HCT116 (cell line): Measurements from ENCODE around the gene ENKD1. TPM values are rescaled to one million over a fixed set of nuclear protein-coding genes. Genes with fewer than 3 reads are reported as not detected.

Source experiments
- ATAC-seq: fragments of 200-7000 bp; cut with Tn5 transposase; 2 replicates; pipeline ENCODE4 v1.9.1; 2020; ENCODE audit warnings: mild to moderate bottlenecking, moderate library complexity
- BruUV-seq: library from RNA; stranded (reverse); fragments of 400-500 nt; replicated peaks from 2 replicates; lab custom pipeline; 2021; lab: Mats Ljungman, UMichigan
- CTCF ChIA-PET: fragments of 300-600 bp; sonication (Branson Sonifier 250); formaldehyde crosslinking; loops from one replicate; lab custom pipeline; 2021; ENCODE audit warnings: antibody characterized with exemption; lab: Charles Lee
- POLR2A ChIA-PET: fragments of 300-600, 350-600 bp; sonication (Branson Sonifier 250); formaldehyde crosslinking; loops from one replicate; lab custom pipeline; 2021; ENCODE audit warnings: antibody characterized with exemption; lab: Charles Lee
- RAD21 ChIA-PET, 2 experiments: fragments of 300-600 bp; sonication (Branson Sonifier 250); formaldehyde crosslinking; loops; one replicate each; lab custom pipeline; 2023; ENCODE audit warnings: low total read pairs in 2 of 2; ENCODE audit not compliant: uncharacterized antibody in 2 of 2, unreplicated experiment in 2 of 2, low non-redundant PET in 1 of 2; lab: Charles Lee
- DNase-seq: peaks from one replicate; pipeline ENCODE4 v3.0.0-alpha.2; 2010; ENCODE audit warnings: low read depth, low spot score
- H2AFZ ChIP-seq: fragments of 200-600 bp; shearing (Covaris generic), sonication (generic); 2 replicates; pipeline ENCODE4 v1.6.1; 2017; ENCODE audit warnings: low read depth, mixed run types, mixed read lengths, antibody characterized with exemption, low read length; ENCODE audit not compliant: poor library complexity, severe bottlenecking
- H3K27ac ChIP-seq: 2 replicates; pipeline ENCODE4 v1.5.1; 2012; ENCODE audit warnings: low read depth, low read length
- H3K27me3 ChIP-seq: fragments of 200-600 bp; sonication (generic); 2 replicates; pipeline ENCODE4 v1.6.1; 2016; ENCODE audit warnings: mixed run types, low read length, mixed read lengths; ENCODE audit not compliant: insufficient read depth
- H3K36me3 ChIP-seq, 2 experiments: fragments of 200-500 bp in 1 of 2; fragments of 200-600 bp in 1 of 2; sonication (Bioruptor generic) in 1 of 2; sonication (generic) in 1 of 2; 2 replicates each; pipeline versions ENCODE4 v1.5.1 to v1.6.1; 2014 to 2016; ENCODE audit warnings: low read length in 2 of 2, inconsistent platforms in 1 of 2, mixed read lengths in 1 of 2, mixed run types in 1 of 2; ENCODE audit not compliant: insufficient read depth in 2 of 2, control insufficient read depth in 1 of 2
- H3K4me1 ChIP-seq, 2 experiments: fragments of 200-600 bp in 1 of 2; sonication (generic) in 1 of 2; 2 replicates each; pipeline versions ENCODE4 v1.5.1 to v1.6.1; 2012 to 2017; ENCODE audit warnings: low read length in 2 of 2, inconsistent platforms in 1 of 2, mild to moderate bottlenecking in 1 of 2, mixed read lengths in 1 of 2, mixed run types in 1 of 2, moderate library complexity in 1 of 2; ENCODE audit not compliant: insufficient read depth in 2 of 2, control insufficient read depth in 1 of 2
- H3K4me2 ChIP-seq: fragments of 200-600 bp; sonication (generic); 2 replicates; pipeline ENCODE4 v1.6.1; 2017; ENCODE audit warnings: mixed run types, low read length, mixed read lengths
- H3K4me3 ChIP-seq, 2 experiments: fragments of 200-600 bp in 1 of 2; sonication (generic) in 1 of 2; replicated peaks in 1 of 2; 2 replicates each; pipeline ENCODE4 v1.5.1; 2011 to 2016; ENCODE audit warnings: low read length in 2 of 2, control low read depth in 1 of 2, low read depth in 1 of 2, mild to moderate bottlenecking in 1 of 2, mixed read lengths in 1 of 2, mixed run types in 1 of 2
- H3K79me2 ChIP-seq: fragments of 200-600 bp; sonication (generic); 2 replicates; pipeline ENCODE4 v1.6.1; 2017; ENCODE audit warnings: mild to moderate bottlenecking, mixed run types, low read length, moderate library complexity, mixed read lengths; ENCODE audit not compliant: insufficient read depth
- H3K9ac ChIP-seq: fragments of 200-600 bp; sonication (generic); 2 replicates; pipeline ENCODE4 v1.6.1; 2016; ENCODE audit warnings: low read length, mixed read lengths
- H3K9me2 ChIP-seq: fragments of 200-600 bp; sonication (generic), shearing (Covaris generic); 2 replicates; pipeline ENCODE4 v1.6.1; 2017; ENCODE audit warnings: mixed run types, mild to moderate bottlenecking, moderate library complexity; ENCODE audit not compliant: insufficient read depth
- H3K9me3 ChIP-seq, 2 experiments: fragments of 200-500 bp in 1 of 2; fragments of 200-600 bp in 1 of 2; sonication (Bioruptor generic) in 1 of 2; sonication (generic) in 1 of 2; 2 replicates each; pipeline ENCODE4 v1.6.1; 2014 to 2017; ENCODE audit warnings: low read length in 2 of 2, mixed read lengths in 2 of 2, inconsistent platforms in 1 of 2, low read depth in 1 of 2, mild to moderate bottlenecking in 1 of 2, mixed run types in 1 of 2, moderate library complexity in 1 of 2; ENCODE audit not compliant: control insufficient read depth in 1 of 2, insufficient read depth in 1 of 2
- H4K20me1 ChIP-seq: fragments of 200-600 bp; sonication (generic), shearing (Covaris generic); 2 replicates; pipeline ENCODE4 v1.6.1; 2017; ENCODE audit warnings: mixed run types, mild to moderate bottlenecking, moderate library complexity; ENCODE audit not compliant: insufficient read depth
- CBX3 ChIP-seq: IDR thresholded peaks from 2 replicates; pipeline ENCODE4 v1.6.1; 2012; ENCODE audit warnings: low read depth
- ELF1 ChIP-seq: IDR thresholded peaks from 2 replicates; pipeline ENCODE4 v1.6.1; 2012; ENCODE audit warnings: low read depth, borderline replicate concordance
- EZH2 ChIP-seq: fragments of 200-600 bp; sonication (generic); IDR thresholded peaks from 2 replicates; pipeline ENCODE4 v1.6.1; 2017; ENCODE audit warnings: antibody characterized with exemption, mixed run types
- EZH2phosphoT487 ChIP-seq: fragments of 200-600 bp; IDR thresholded peaks from 2 replicates; pipeline ENCODE4 v1.6.1; 2018; ENCODE audit warnings: antibody characterized with exemption, borderline replicate concordance
- JUND ChIP-seq: IDR thresholded peaks from 2 replicates; pipeline ENCODE4 v1.6.1; 2012
- POLR2A ChIP-seq: IDR thresholded peaks from 2 replicates; pipeline ENCODE4 v1.7.0; 2011; ENCODE audit warnings: borderline replicate concordance; ENCODE audit not compliant: insufficient read depth, insufficient read length; ENCODE audit errors: extremely low read depth
- POLR2AphosphoS5 ChIP-seq: IDR thresholded peaks from 2 replicates; pipeline ENCODE4 v1.6.1; 2011; ENCODE audit warnings: mild to moderate bottlenecking, low read depth, low read length, moderate library complexity
- RAD21 ChIP-seq: IDR thresholded peaks from 2 replicates; pipeline ENCODE4 v1.6.1; 2012; ENCODE audit warnings: low read depth, mild to moderate bottlenecking
- SIN3A ChIP-seq: IDR thresholded peaks from 2 replicates; pipeline ENCODE4 v1.6.1; 2012; ENCODE audit warnings: low read depth
- SP1 ChIP-seq: IDR thresholded peaks from 2 replicates; pipeline ENCODE4 v1.6.1; 2012; ENCODE audit warnings: low read depth
- TCF7L2 ChIP-seq: IDR thresholded peaks from 2 replicates; pipeline ENCODE4 v1.7.0; 2011; ENCODE audit warnings: borderline replicate concordance, inconsistent platforms; ENCODE audit not compliant: insufficient read depth, insufficient read length; ENCODE audit errors: extremely low read depth
- YY1 ChIP-seq: IDR thresholded peaks from 2 replicates; pipeline ENCODE4 v1.6.1; 2011; ENCODE audit warnings: low read length, low read depth, moderate library complexity, mild to moderate bottlenecking; ENCODE audit not compliant: insufficient replicate concordance; ENCODE audit errors: extremely low read depth
- ZFX ChIP-seq: fragments of 450-650 bp; IDR thresholded peaks from 2 replicates; pipeline ENCODE4 v1.6.1; 2017
- ZNF274 ChIP-seq: fragments of 200-500 bp; sonication (Bioruptor generic); IDR thresholded peaks from 2 replicates; pipeline ENCODE4 v1.6.1; 2014; ENCODE audit warnings: mild to moderate bottlenecking, low read depth, low read length, inconsistent platforms
- intact Hi-C: fragments of 100-400 bp; cut with micrococcal nuclease; formaldehyde crosslinking; loops from 2 replicates; pipeline ENCODE4 v1.10.0; 2022
- total RNA-seq: library from RNA; stranded (reverse); gene quantifications from one replicate; pipeline ENCODE4 v1.2.1, GENCODE V29; 2021; ENCODE audit not compliant: unreplicated experiment
- TF ChIP-seq, protein P1 (sequence below): IDR thresholded peaks from 2 replicates; pipeline ENCODE4 v1.6.1; 2012; ENCODE audit warnings: low read depth
- TF ChIP-seq, protein P2 (sequence below): IDR thresholded peaks from 2 replicates; pipeline ENCODE4 v1.6.1; 2012
- TF ChIP-seq, protein P3 (sequence below): IDR thresholded peaks from 2 replicates; pipeline ENCODE4 v1.6.1; 2011; ENCODE audit warnings: mild to moderate bottlenecking, low read length, moderate library complexity; ENCODE audit not compliant: insufficient replicate concordance; ENCODE audit errors: extremely low read depth
- TF ChIP-seq, protein P4 (sequence below): IDR thresholded peaks from 2 replicates; pipeline ENCODE4 v1.6.1; 2012

ENKD1 gene
- total RNA-seq, 1 experiment from 2014 or later: 16.8 TPM

DNA sequence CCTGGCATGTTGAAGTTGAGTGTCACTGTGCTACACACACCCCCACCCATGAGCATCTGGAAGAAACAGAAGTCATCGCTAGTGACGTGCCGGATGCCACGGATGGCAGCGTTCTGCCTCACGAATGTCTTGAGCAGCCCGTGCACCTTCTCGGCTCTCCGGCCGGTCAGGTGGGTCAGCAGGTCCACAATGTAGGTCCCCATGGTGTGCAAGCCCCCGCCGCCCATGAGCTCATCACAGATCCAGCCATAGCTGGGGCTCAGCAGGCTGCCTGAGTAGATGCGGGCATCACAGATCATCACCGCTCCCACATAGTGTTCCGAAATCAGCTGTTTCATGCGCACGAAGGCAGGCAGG is 9.0 kb upstream of the ENKD1 start (continued):
- TF ChIP-seq, protein P1, sequence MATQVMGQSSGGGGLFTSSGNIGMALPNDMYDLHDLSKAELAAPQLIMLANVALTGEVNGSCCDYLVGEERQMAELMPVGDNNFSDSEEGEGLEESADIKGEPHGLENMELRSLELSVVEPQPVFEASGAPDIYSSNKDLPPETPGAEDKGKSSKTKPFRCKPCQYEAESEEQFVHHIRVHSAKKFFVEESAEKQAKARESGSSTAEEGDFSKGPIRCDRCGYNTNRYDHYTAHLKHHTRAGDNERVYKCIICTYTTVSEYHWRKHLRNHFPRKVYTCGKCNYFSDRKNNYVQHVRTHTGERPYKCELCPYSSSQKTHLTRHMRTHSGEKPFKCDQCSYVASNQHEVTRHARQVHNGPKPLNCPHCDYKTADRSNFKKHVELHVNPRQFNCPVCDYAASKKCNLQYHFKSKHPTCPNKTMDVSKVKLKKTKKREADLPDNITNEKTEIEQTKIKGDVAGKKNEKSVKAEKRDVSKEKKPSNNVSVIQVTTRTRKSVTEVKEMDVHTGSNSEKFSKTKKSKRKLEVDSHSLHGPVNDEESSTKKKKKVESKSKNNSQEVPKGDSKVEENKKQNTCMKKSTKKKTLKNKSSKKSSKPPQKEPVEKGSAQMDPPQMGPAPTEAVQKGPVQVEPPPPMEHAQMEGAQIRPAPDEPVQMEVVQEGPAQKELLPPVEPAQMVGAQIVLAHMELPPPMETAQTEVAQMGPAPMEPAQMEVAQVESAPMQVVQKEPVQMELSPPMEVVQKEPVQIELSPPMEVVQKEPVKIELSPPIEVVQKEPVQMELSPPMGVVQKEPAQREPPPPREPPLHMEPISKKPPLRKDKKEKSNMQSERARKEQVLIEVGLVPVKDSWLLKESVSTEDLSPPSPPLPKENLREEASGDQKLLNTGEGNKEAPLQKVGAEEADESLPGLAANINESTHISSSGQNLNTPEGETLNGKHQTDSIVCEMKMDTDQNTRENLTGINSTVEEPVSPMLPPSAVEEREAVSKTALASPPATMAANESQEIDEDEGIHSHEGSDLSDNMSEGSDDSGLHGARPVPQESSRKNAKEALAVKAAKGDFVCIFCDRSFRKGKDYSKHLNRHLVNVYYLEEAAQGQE: no peak
- no peak for TF ChIP-seq EZH2phosphoT487

DNA sequence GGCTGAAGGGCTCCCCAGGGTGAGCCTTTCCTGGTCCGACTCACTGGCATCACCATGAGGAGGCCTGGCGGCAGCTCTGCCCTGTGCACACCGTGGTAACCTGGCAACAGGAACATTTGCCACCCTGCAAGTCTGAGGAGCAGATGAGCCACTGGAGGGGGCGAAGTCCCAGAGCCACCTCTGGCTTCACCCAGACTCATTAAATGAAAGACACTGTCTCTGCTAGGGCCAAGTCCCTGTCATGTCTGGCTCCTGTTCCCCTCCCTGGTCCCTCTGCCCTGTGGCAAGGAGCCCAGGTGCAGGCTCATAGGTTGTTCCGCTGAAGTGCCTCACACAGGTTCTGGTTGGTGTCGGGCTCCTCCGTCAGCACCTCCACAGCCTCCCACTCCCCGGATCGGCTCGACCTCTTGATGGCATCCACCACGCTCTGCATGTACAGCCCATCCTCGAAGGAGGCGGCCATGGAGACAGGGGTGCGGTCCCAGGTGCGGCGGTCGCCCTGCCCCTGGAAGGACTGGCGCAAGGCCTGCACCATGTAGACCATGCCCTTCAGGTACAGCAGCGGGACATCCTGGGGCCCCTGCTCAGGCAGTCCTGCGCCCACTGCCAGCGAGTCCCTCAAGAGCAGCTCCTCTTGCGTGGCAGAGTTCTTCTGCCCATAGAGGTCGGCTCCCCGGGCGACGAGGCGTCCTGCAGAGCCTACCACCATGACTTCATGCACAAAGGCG is 8.5 kb upstream of the ENKD1 start:
- Histone ChIP-seq H3K79me2 (no peaks in the 10 kb centered on the region), H4K20me1 (no peaks in the 10 kb centered on the region), H3K36me3 (no peaks in the 10 kb centered on the region), H3K4me2 (no peak overlapping the region), H3K27me3 (no peaks in the 10 kb centered on the region), H3K27ac (no peak overlapping the region), H3K4me1 (peaks cover 0 to 5% of the 10 kb centered on the region in 2 experiments; a peak in 2 of 4 replicates), H3K9ac (no peak overlapping the region), H2AFZ (no peak overlapping the region), H3K4me3 (no peak overlapping the region), H3K9me3 (no peaks in the 10 kb centered on the region), H3K9me2 (no peaks in the 10 kb centered on the region)
- no peak for TF ChIP-seq POLR2A
- no peak for TF ChIP-seq JUND
- TF ChIP-seq, protein P2, sequence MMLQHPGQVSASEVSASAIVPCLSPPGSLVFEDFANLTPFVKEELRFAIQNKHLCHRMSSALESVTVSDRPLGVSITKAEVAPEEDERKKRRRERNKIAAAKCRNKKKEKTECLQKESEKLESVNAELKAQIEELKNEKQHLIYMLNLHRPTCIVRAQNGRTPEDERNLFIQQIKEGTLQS: no peak
- TF ChIP-seq EZH2: no peak
- TF ChIP-seq YY1: no peak
- no peak for TF ChIP-seq ZFX
- no peak for TF ChIP-seq SP1
- no peak for TF ChIP-seq ELF1
- TF ChIP-seq SIN3A: no peak
- no peak for TF ChIP-seq RAD21
- TF ChIP-seq, protein P3, sequence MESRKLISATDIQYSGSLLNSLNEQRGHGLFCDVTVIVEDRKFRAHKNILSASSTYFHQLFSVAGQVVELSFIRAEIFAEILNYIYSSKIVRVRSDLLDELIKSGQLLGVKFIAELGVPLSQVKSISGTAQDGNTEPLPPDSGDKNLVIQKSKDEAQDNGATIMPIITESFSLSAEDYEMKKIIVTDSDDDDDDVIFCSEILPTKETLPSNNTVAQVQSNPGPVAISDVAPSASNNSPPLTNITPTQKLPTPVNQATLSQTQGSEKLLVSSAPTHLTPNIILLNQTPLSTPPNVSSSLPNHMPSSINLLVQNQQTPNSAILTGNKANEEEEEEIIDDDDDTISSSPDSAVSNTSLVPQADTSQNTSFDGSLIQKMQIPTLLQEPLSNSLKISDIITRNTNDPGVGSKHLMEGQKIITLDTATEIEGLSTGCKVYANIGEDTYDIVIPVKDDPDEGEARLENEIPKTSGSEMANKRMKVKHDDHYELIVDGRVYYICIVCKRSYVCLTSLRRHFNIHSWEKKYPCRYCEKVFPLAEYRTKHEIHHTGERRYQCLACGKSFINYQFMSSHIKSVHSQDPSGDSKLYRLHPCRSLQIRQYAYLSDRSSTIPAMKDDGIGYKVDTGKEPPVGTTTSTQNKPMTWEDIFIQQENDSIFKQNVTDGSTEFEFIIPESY: no peak
- no peak for TF ChIP-seq CBX3
- no peak for TF ChIP-seq ZNF274
- TF ChIP-seq, protein P4, sequence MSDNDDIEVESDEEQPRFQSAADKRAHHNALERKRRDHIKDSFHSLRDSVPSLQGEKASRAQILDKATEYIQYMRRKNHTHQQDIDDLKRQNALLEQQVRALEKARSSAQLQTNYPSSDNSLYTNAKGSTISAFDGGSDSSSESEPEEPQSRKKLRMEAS: no peak
- TF ChIP-seq POLR2AphosphoS5: no peak
- TF ChIP-seq TCF7L2: no peak
- DNase-seq (no peak), ATAC-seq (no peak)
- ChIA-PET RAD21 (no interaction called here), CTCF (no interaction called here), POLR2A (no interaction called here)
- BruUV-seq: no TSS peak
- intact Hi-C loops: loop anchor here (5.0 kb wide), 2 partner anchors 132 to 367 kb away; partner anchors contain the start of genes RANBP10 and TSNAXIP1
